GM23338 (cell line): ENCODE measurements around the gene CCDC167. TPM values are rescaled to one million over a fixed set of nuclear protein-coding genes. Genes with fewer than 3 reads are reported as not detected.

Experiments
- ATAC-seq: fragments of 200-7000 bp; cut with Tn5 transposase; 3 replicates; pipeline ENCODE4 v1.9.1; 2020
- DNase-seq: peaks from one replicate; pipeline ENCODE4 v3.0.0-alpha.2; 2015; ENCODE audit warnings: low spot score
- H2AFZ ChIP-seq: fragments of 200-600 bp; sonication (generic); 2 replicates; pipeline ENCODE4 v1.8.0; 2016; ENCODE audit warnings: antibody characterized with exemption, mild to moderate bottlenecking, moderate library complexity
- H3F3A ChIP-seq: fragments of 200-600 bp; sonication (generic); replicated peaks from 2 replicates; pipeline ENCODE4 v1.8.0; 2017; ENCODE audit warnings: antibody characterized with exemption, mixed run types, low read depth
- H3K27ac ChIP-seq: fragments of 200-600 bp; sonication (generic); 2 replicates; pipeline ENCODE4 v1.6.1; 2016; ENCODE audit warnings: low read depth
- H3K27me3 ChIP-seq: fragments of 200-600 bp; sonication (generic); 2 replicates; pipeline ENCODE4 v1.8.0; 2016; ENCODE audit warnings: mild to moderate bottlenecking, mixed run types, moderate library complexity; ENCODE audit not compliant: insufficient read depth
- H3K36me3 ChIP-seq: fragments of 200-600 bp; sonication (generic); 2 replicates; pipeline ENCODE4 v1.8.0; 2016; ENCODE audit warnings: mild to moderate bottlenecking; ENCODE audit not compliant: insufficient read depth
- H3K4me1 ChIP-seq: fragments of 200-600 bp; sonication (generic); 2 replicates; pipeline ENCODE4 v1.8.0; 2016; ENCODE audit warnings: mild to moderate bottlenecking, moderate library complexity; ENCODE audit not compliant: insufficient read depth
- H3K4me2 ChIP-seq: fragments of 200-600 bp; sonication (generic); 2 replicates; pipeline ENCODE4 v1.7.1; 2017; ENCODE audit warnings: mixed run types
- H3K4me3 ChIP-seq: fragments of 200-600 bp; sonication (generic); 2 replicates; pipeline ENCODE4 v1.6.1; 2016; ENCODE audit warnings: mixed run types
- H3K79me2 ChIP-seq: fragments of 200-600 bp; sonication (generic); replicated peaks from 2 replicates; pipeline ENCODE4 v1.8.0; 2017; ENCODE audit warnings: mild to moderate bottlenecking; ENCODE audit not compliant: insufficient read depth
- H3K9me2 ChIP-seq: fragments of 200-600 bp; sonication (generic); 2 replicates; pipeline ENCODE4 v1.8.0; 2017; ENCODE audit not compliant: insufficient read depth
- H4K20me1 ChIP-seq: fragments of 200-600 bp; sonication (generic); replicated peaks from 2 replicates; pipeline ENCODE4 v1.8.0; 2017; ENCODE audit warnings: mild to moderate bottlenecking; ENCODE audit not compliant: insufficient read depth
- H3K27ac Mint-ChIP-seq: 2 replicates; pipeline ENCODE4 v1.8.0; 2020; ENCODE audit warnings: inconsistent platforms, mild to moderate bottlenecking, moderate library complexity, mixed read lengths
- H3K27me3 Mint-ChIP-seq: 3 replicates; pipeline ENCODE4 v1.8.0; 2022; ENCODE audit warnings: low read depth, mild to moderate bottlenecking, moderate library complexity, mixed read lengths, inconsistent platforms; ENCODE audit not compliant: insufficient read depth, poor library complexity
- H3K36me3 Mint-ChIP-seq: 3 replicates; pipeline ENCODE4 v1.8.0; 2021; ENCODE audit warnings: low read depth, mild to moderate bottlenecking, inconsistent platforms, moderate library complexity, mixed read lengths
- H3K4me1 Mint-ChIP-seq: 3 replicates; pipeline ENCODE4 v1.8.0; 2020; ENCODE audit warnings: mild to moderate bottlenecking, inconsistent platforms, mixed read lengths
- H3K4me3 Mint-ChIP-seq: 3 replicates; pipeline ENCODE4 v1.8.0; 2021; ENCODE audit warnings: moderate library complexity, mild to moderate bottlenecking, inconsistent platforms, mixed read lengths
- H3K9me3 Mint-ChIP-seq: 3 replicates; pipeline ENCODE4 v1.8.0; 2020; ENCODE audit warnings: moderate library complexity, mild to moderate bottlenecking, inconsistent platforms, mixed read lengths
- EZH2 ChIP-seq: fragments of 200-600 bp; sonication (generic); IDR thresholded peaks from one replicate; pipeline ENCODE4 v1.8.0; 2017; ENCODE audit warnings: antibody characterized with exemption, mild to moderate bottlenecking, low read depth; ENCODE audit not compliant: unreplicated experiment
- NANOG ChIP-seq: IDR thresholded peaks from 2 replicates; pipeline ENCODE4 v1.6.1; 2016; ENCODE audit warnings: antibody characterized with exemption, borderline replicate concordance
- POLR2AphosphoS5 ChIP-seq: IDR thresholded peaks from 2 replicates; pipeline ENCODE4 v1.6.1; 2016; ENCODE audit warnings: antibody characterized with exemption, low read depth
- polyA plus RNA-seq: library from polyadenylated mRNA; unstranded; fragments of >200 nt; fragmentation: Nextera tagmentation; extraction: Ambion mirVana; gene quantifications from 2 replicates; pipeline ENCODE4 v1.2.1, GENCODE V29; 2016
- total RNA-seq: library from RNA; depleted of rRNA; stranded (reverse); fragments of >200 nt; shearing (Covaris generic); gene quantifications from 2 replicates; pipeline ENCODE4 v1.2.3, GENCODE V29; 2014
- TF ChIP-seq, protein P1 (sequence below): fragments of 250-450 bp; sonication (Bioruptor Pico); IDR thresholded peaks from 2 replicates; pipeline ENCODE4 v1.5.0; 2020; ENCODE audit warnings: mild to moderate bottlenecking, moderate library complexity
- TF ChIP-seq, protein P2 (sequence below): IDR thresholded peaks from 2 replicates; pipeline ENCODE4 v1.6.1; 2016; ENCODE audit warnings: antibody characterized with exemption
- TF ChIP-seq, protein P3 (sequence below), 2 experiments: fragments of 200-600 bp in 1 of 2; sonication (generic) in 1 of 2; conservative IDR thresholded peaks; 2 replicates each; pipeline versions ENCODE4 v1.5.1 to v1.6.1; 2016 to 2017; ENCODE audit warnings: antibody characterized with exemption in 2 of 2, low read depth in 2 of 2, mild to moderate bottlenecking in 2 of 2, moderate library complexity in 1 of 2

Gene CCDC167
- total and polyA plus RNA-seq, 2 experiments from 2014 or later = 17.6 to 21.4 TPM

DNA sequence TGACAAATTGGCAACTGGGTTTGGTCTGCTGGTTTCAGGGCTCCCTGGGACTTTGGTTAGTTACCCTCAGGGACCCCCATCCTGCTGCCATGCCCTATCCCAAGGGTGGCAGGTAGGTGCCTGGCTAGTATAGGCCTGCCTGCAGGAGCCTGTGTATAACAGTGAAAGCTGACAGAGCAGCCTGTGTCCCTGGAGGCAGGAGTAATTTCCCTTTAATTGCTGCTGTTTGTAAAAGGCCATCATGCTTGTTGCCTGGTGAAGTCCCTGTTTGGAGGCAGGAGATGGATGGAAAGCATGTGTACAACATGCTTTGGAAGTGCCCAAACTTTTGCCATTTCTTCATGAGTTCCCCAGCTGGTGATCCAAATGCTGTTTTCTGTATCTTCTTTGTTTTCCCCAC is 36.6 kb downstream of the CCDC167 start:
- no peaks in the 10 kb centered on the region for H3K4me1 ChIP-seq
- Mint-ChIP-seq H3K36me3 (peaks cover 59% of the 10 kb centered on the region), H3K4me1 (0 out of 3 replicates have a peak, but pooled peaks cover 5% of the 10 kb centered on the region), H3K4me3 (no peak overlapping the region), H3K27me3 (no peaks in the 10 kb centered on the region), H3K9me3 (no peaks in the 10 kb centered on the region), H3K27ac (no peak overlapping the region)
- H4K20me1 ChIP-seq = no peaks in the 10 kb centered on the region
- H3F3A ChIP-seq = no peaks in the 10 kb centered on the region
- no peaks in the 10 kb centered on the region for H3K79me2 ChIP-seq
- H3K4me2 ChIP-seq = no peak overlapping the region
- TF ChIP-seq POLR2AphosphoS5 = no peak
- TF ChIP-seq NANOG = no peak
- TF ChIP-seq, protein P1, sequence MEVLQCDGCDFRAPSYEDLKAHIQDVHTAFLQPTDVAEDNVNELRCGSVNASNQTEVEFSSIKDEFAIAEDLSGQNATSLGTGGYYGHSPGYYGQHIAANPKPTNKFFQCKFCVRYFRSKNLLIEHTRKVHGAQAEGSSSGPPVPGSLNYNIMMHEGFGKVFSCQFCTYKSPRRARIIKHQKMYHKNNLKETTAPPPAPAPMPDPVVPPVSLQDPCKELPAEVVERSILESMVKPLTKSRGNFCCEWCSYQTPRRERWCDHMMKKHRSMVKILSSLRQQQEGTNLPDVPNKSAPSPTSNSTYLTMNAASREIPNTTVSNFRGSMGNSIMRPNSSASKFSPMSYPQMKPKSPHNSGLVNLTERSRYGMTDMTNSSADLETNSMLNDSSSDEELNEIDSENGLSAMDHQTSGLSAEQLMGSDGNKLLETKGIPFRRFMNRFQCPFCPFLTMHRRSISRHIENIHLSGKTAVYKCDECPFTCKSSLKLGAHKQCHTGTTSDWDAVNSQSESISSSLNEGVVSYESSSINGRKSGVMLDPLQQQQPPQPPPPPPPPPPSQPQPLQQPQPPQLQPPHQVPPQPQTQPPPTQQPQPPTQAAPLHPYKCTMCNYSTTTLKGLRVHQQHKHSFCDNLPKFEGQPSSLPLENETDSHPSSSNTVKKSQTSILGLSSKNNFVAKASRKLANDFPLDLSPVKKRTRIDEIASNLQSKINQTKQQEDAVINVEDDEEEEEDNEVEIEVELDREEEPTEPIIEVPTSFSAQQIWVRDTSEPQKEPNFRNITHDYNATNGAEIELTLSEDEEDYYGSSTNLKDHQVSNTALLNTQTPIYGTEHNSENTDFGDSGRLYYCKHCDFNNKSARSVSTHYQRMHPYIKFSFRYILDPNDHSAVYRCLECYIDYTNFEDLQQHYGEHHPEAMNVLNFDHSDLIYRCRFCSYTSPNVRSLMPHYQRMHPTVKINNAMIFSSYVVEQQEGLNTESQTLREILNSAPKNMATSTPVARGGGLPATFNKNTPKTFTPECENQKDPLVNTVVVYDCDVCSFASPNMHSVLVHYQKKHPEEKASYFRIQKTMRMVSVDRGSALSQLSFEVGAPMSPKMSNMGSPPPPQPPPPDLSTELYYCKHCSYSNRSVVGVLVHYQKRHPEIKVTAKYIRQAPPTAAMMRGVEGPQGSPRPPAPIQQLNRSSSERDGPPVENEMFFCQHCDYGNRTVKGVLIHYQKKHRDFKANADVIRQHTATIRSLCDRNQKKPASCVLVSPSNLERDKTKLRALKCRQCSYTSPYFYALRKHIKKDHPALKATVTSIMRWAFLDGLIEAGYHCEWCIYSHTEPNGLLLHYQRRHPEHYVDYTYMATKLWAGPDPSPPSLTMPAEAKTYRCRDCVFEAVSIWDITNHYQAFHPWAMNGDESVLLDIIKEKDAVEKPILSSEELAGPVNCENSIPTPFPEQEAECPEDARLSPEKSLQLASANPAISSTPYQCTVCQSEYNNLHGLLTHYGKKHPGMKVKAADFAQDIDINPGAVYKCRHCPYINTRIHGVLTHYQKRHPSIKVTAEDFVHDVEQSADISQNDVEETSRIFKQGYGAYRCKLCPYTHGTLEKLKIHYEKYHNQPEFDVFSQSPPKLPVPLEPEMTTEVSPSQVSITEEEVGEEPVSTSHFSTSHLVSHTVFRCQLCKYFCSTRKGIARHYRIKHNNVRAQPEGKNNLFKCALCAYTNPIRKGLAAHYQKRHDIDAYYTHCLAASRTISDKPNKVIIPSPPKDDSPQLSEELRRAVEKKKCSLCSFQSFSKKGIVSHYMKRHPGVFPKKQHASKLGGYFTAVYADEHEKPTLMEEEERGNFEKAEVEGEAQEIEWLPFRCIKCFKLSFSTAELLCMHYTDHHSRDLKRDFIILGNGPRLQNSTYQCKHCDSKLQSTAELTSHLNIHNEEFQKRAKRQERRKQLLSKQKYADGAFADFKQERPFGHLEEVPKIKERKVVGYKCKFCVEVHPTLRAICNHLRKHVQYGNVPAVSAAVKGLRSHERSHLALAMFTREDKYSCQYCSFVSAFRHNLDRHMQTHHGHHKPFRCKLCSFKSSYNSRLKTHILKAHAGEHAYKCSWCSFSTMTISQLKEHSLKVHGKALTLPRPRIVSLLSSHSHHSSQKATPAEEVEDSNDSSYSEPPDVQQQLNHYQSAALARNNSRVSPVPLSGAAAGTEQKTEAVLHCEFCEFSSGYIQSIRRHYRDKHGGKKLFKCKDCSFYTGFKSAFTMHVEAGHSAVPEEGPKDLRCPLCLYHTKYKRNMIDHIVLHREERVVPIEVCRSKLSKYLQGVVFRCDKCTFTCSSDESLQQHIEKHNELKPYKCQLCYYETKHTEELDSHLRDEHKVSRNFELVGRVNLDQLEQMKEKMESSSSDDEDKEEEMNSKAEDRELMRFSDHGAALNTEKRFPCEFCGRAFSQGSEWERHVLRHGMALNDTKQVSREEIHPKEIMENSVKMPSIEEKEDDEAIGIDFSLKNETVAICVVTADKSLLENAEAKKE = no peak
- no peak for TF ChIP-seq EZH2
- TF ChIP-seq, protein P2, sequence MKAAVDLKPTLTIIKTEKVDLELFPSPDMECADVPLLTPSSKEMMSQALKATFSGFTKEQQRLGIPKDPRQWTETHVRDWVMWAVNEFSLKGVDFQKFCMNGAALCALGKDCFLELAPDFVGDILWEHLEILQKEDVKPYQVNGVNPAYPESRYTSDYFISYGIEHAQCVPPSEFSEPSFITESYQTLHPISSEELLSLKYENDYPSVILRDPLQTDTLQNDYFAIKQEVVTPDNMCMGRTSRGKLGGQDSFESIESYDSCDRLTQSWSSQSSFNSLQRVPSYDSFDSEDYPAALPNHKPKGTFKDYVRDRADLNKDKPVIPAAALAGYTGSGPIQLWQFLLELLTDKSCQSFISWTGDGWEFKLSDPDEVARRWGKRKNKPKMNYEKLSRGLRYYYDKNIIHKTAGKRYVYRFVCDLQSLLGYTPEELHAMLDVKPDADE = no peak
- TF ChIP-seq, protein P3, sequence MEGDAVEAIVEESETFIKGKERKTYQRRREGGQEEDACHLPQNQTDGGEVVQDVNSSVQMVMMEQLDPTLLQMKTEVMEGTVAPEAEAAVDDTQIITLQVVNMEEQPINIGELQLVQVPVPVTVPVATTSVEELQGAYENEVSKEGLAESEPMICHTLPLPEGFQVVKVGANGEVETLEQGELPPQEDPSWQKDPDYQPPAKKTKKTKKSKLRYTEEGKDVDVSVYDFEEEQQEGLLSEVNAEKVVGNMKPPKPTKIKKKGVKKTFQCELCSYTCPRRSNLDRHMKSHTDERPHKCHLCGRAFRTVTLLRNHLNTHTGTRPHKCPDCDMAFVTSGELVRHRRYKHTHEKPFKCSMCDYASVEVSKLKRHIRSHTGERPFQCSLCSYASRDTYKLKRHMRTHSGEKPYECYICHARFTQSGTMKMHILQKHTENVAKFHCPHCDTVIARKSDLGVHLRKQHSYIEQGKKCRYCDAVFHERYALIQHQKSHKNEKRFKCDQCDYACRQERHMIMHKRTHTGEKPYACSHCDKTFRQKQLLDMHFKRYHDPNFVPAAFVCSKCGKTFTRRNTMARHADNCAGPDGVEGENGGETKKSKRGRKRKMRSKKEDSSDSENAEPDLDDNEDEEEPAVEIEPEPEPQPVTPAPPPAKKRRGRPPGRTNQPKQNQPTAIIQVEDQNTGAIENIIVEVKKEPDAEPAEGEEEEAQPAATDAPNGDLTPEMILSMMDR (conservative IDR thresholded peaks at IDR 0.05; ENCODE audit: low read depth in 2 of 2) = no peak
- DNase-seq (no peak), ATAC-seq (no peak)
- no peaks in the 10 kb centered on the region for H3K27me3 ChIP-seq
- no peaks in the 10 kb centered on the region for H3K9me2 ChIP-seq
- H3K36me3 ChIP-seq = peaks cover 12% of the 10 kb centered on the region; the same call in 1 of the 2 replicates
- no peak overlapping the region for H2AFZ ChIP-seq
- H3K4me3 ChIP-seq = no peak overlapping the region
- H3K27ac ChIP-seq = no peak overlapping the region
